GM04503 (cell line): ENCODE measurements around the gene KANK3.
"Not testable (repeated sequence)": the region's sequence is repeated elsewhere in the genome, so short reads cannot be mapped to it uniquely, and the experiment has no call there.

Source experiments
- DNase-seq: peaks from one replicate; pipeline ENCODE4 v3.0.0-alpha.2; 2012; ENCODE audit warnings: low read depth

The KANK3 gene

DNA sequence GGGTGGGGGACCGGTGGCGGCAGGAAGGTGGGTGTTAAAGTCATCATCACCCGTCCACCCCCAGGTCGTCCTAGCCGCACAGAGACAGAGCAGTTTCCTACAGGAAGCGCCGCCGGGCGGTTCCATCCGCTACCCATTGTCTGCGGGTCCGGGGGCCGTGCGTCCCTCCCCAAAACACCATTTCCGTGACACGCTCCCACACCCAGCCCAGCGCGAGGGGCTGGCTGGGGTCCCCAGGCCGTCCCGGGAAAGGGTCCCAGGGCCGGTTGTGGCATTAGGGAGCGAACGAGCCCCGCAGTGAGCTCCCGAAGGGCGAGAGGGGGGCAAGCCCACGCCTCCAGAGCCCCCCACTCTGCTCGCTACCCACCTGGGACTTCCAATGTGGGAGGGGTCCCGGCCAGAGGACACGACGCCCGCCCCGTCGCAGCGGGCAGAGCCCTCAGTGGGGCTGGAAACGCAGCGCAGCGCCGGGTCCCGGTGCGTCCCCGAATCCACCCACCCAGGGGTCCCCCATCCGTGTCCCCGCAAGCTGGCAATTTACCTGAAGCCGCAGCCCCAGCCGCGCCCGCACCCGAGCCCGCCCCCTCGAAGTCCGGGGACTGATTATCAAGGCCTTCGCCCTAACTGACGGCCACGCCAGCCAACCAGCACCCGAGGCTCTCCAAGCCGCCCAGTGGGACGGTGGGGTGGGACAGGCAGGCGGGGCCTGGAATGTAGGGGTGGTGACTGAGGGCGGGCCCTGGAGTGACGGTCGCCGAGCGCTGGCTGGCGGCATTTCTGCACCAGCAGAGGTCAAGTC is at the start of gene KANK3:
Gene KANK3, minus strand, starts transcription at position 579 of the 799 bp plus-strand sequence. CDS start 5,434 bp downstream, outside the sequence.
- DNase-seq = peak; percentile 45

DNA sequence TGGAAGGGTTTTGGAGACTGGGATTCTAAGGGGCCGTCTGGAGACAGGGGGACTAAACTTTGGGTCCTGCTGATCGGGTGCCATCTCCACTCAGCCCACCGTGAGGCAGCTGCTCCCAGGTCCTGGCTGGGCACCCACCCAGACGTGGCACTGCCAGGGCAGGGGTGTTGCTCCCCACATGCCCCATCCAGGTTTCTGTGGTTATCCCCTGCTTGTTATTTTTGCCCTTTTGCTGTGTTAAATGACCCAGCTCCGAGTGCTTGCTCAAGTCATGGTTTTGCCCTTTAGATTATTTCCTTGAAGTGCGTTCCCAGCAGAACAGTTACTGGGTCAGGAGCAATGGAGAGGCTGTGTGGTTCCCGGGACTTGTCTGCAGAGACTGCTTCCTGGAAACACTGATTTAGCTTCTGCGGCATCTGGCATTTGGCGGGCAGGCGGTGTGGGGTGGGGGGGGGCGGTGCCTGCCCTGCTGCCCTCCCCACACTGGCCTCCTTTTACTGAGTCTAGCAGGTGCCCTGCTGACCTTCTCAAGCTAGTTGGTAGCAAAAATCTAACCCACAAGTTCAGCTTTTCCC is 49.0 kb upstream of the KANK3 start:
- DNase-seq = no peak

- no peak for DNase-seq
Measured at GRCh38 chr19:8391198-8392016, 48.3 kb upstream of the KANK3 start.

- DNase-seq = peak; percentile 19
Measured at GRCh38 chr19:8390617-8390981, 47.5 kb upstream of the KANK3 start.

- DNase-seq = peak; percentile 99
Measured at GRCh38 chr19:8389891-8390616, 47.0 kb upstream of the KANK3 start, which contains the start of gene RAB11B. RAB11B (plus strand) TSS chr19:8390360; CDS start chr19:8390417, 57 bp downstream.

DNA sequence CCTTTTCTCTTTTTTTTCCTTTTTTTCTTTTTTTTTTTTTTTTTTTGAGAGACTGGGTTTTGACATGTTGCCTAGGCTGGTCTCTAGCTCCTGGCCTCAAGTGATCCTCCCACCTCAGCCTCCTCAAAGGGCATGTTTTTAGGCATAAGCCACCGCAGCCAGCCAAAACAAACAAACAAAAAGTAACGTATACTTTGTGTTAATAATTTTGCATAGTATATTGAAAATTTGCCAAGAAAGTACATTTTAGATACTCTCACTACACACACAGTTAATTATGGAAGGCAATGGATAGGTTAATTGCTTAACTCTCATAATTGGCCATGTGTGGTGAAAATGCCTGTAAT is 45.5 kb upstream of the KANK3 start:
- no peak for DNase-seq

DNA sequence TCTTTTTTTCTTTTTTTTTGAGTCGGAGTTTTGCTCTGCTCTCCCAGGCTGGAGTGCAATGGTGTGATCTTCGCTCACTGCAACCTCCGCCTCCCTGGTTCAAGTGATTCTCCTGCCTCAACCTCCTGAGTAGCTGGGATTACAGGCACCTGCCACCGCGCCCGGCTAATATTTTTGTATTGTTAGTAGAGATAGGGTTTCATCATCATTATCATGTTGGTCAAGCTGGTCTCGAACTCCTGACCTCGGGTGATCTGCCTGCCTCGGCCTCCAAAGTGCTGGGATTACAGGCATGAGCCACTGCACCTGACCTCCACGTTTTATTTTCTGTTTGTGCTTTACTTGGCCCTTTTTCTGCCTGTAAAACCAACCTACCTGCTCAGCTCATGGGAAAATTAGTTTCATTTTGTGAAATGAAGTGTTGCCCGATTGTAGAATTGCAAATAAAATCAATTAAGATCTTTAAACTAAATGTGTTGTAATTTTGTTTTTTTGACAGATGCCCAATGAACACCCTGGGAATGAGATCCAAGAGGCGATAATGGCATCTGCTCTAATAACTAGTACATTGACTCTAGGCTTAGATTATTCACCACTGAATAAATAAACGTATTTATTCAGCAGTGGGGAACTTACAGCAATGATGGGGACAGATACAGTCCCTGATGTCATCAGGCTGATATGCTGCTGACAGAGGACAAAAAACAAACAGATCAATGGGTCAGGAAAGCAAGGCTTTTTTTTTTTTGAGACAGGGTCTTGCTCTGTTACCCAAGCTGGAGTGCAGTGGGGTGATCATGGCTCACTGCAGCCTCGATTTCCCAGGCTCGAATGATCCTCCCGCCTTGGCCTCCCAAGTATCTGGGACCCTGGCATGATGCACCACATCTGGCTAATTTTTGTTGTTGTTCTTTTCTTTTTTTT is 44.9 kb upstream of the KANK3 start:
- no peak for DNase-seq

GRCh38 chr19:8386990-8387389 is 43.9 kb upstream of the KANK3 start:
- DNase-seq = no peak

GRCh38 chr19:8386419-8386818 is 43.4 kb upstream of the KANK3 start:
- not testable (repeated sequence) for DNase-seq

DNA sequence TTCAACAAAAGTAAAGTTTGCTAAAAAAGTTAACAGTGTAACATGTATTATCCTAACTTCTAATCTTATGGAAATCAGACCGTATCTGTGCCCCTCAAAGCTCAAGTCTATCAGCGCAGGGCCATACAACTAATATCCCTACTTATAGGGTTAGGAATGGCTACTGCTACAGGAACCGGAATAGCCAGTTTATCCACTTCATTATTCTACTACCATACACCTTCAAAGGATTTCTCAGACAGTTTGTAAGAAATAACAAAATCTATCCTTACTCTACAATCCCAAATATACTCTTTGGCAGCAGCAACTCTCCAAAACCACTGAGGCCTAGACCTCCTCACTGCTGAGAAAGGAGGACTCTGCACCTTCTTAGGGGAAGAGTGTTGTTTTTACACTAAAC is 42.5 kb upstream of the KANK3 start:
- not testable (repeated sequence) for DNase-seq

DNA sequence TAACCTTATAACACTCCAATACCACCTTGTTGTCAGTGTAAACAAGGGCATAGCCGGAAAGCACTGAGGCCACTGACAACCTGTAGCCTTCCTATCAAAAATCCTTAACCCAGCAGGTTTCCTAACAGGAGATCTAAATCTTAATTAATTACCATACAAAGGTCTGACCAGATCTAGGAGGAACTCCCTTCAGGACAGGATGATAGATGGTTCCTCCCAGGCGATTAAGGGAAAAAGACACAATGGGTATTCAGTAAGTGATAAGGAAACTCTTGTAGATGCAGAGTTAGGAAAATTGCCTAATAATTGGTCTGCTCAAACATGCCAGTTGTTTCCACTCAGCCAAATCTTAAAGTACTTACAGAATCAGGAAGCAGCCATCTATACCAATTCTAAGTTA is 42.0 kb upstream of the KANK3 start:
- DNase-seq = not testable (repeated sequence)

DNA sequence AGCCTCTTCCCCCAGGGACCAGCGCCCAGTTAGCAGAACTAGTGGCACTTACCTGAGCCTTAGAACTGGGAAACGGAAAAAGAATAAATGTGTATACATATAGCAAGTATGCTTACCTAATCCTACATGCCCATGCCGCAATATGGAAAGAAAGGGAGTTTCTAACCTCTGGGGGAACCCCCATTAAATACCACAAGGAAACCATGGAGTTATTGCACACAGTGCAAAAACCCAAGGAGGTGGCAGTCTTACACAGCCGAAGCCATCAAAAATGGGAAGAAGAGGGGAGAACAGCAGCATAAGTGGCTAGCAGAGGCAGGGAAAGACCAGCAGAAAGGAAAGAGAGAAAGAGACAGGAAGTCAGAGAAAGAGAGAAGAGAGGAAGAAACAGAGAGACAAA is 41.5 kb upstream of the KANK3 start:
- DNase-seq = not testable (repeated sequence)

DNA sequence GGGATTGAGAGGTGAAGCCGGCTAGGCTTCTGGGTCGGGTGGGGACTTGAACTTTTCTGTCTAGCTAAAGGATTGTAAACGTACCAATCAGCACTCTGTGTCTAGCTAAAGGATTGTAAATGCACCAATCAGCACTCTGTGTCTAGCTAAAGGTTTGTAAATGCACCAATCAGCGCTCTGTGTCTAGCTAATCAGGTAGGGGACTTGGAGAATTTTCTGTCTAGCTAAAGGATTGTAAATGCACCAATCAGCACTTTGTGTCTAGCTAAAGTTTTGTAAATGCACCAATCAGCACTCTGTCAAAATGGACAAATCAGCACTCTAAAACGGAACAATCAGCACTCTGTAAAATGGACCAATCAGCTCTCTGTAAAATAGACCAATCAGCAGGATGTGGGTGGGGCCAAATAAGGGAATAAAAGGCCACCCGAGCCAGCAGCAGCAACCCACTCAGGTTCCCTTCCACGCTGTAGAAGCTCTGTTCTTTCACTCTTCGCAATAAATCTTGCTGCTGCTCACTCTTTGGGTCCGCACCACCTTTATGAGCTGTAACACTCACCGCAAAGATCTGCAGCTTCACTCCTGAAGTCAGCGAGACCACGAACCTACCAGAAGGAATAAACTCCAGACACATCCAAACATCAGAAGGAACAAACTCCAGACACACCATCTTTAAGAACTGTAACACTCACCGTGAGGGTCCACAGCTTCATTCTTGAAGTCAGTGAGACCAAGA is 36.3 kb upstream of the KANK3 start:
- not testable (repeated sequence) for DNase-seq

DNA sequence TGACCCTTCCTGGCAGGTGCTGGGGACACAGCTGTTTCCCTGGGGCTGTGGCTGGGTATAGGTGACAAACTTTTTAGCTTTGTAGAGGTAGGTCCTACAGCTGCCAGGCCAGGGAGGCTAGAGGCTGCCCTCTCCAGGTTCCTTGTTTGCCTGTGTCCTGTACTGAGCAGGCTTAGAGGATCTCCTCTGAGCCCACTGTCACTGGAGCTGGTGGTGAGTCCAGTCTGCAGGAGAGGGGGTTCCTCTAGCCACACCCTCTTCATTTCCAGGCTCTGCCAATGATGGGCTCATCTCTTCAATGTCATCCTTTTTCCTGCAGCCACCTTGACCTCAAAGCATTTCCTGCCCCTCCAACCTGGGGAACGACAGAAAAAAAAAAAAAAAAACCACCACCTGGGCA is 34.5 kb upstream of the KANK3 start:
- no peak for DNase-seq

GRCh38 chr19:8376373-8376974 is 33.4 kb upstream of the KANK3 start:
- DNase-seq = not testable (repeated sequence)

- DNase-seq = not testable (repeated sequence)
Measured at GRCh38 chr19:8375766-8376165, 32.7 kb upstream of the KANK3 start.

DNA sequence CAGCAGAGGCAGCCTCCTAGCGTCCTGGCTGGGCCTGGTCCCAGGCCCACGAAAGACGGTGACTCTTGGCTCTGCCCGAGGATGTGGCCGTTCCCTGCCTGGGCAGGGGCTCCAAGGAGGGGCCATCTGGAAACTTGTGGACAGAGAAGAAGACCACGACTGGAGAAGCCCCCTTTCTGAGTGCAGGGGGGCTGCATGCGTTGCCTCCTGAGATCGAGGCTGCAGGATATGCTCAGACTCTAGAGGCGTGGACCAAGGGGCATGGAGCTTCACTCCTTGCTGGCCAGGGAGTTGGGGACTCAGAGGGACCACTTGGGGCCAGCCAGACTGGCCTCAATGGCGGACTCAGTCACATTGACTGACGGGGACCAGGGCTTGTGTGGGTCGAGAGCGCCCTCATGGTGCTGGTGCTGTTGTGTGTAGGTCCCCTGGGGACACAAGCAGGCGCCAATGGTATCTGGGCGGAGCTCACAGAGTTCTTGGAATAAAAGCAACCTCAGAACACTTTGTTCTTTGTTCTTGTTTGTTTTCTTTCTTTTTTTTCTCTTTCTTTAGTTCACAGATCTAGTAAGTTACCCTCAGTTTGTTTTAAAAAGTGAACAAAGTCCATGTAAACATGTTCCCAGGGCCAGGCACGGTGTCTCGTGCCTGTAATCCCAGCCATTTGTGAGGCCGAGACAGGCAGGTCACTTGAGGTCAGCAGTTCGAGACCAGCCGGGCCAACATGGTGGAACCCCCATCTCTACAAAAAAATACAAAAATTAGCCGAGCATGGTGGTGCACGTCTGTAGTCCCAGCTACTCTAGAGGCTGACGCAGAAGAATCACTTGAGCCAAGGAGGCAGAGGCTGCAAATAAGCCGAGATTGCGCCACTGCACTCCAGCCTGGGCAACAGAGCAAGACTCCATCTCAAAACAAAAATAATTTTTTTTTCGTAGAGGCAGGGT is 31.1 kb upstream of the KANK3 start:
- no peak for DNase-seq

DNA sequence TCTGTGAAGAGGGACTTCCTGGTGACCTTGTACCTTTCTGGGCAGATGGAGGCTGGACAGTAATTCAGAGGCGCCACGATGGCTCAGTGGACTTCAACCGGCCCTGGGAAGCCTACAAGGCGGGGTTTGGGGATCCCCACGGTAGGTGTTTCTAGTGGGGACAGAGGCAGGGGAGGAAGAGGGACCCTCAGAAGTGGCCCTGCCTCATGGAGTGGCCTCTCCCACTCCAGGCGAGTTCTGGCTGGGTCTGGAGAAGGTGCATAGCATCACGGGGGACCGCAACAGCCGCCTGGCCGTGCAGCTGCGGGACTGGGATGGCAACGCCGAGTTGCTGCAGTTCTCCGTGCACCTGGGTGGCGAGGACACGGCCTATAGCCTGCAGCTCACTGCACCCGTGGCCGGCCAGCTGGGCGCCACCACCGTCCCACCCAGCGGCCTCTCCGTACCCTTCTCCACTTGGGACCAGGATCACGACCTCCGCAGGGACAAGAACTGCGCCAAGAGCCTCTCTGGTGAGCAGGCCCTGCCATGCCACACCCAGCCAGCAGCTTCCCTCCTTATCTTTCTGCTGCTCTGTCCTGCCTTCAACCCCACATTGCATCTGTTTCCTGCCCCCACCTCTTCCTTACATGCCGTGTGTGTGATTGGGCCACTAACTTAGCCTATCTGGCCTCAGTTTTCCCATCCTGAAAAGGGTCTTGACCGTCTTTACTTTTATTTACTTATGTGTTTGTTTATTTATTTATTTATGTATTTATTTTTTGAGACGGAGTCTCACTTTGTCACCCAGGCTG is 28.1 kb upstream of the KANK3 start:
- no peak for DNase-seq
